GM21423 (cell line): ENCODE data around the gene PNMT.
"Not testable (repeated sequence)": the region's sequence is repeated elsewhere in the genome, so short reads cannot be mapped to it uniquely, and the experiment has no call there.

Experiments
- ATAC-seq: cut with Tn5 transposase; IDR thresholded peaks from one replicate; pipeline ENCODE4 v1.9.1; 2021; ENCODE audit warnings: mild to moderate bottlenecking, moderate library complexity; ENCODE audit not compliant: unreplicated experiment

PNMT gene

DNA sequence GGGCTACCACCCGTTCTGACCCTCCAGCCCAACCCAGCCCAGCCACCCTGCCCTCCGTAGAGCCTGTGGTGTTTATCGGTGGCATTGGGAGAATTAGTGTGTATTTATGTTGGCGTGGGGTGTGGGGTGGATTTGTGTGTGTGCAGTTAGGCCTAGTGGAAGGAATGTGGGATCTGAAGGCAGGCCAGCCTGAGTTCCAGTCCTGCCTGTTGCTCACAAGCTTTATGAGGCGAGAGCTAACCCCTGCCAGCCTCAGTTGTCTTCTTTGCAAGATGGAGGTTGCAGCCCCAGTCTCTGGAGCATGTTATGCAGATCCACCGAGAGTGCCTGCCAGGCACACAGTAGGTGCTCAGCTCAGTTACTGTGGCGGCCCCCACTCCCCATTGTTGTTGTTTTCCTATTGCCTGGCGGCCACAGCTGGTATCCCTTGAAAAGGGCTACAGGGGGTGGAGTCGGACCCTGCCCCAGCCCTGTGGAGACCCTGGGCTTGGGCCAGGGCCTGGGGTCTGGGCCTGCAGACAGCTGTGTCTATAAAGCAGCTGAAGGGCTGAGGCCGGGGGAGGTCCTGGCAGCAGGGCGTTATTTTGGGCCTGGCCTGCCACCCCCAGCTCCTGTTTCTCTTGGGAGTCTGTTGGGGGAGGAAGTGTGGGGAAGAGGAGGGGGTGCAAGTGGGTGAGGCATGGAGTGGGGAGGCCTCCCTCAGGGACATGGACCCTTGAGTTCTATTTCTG, 36.7 kb downstream of the PNMT start:
- no peak for ATAC-seq

DNA sequence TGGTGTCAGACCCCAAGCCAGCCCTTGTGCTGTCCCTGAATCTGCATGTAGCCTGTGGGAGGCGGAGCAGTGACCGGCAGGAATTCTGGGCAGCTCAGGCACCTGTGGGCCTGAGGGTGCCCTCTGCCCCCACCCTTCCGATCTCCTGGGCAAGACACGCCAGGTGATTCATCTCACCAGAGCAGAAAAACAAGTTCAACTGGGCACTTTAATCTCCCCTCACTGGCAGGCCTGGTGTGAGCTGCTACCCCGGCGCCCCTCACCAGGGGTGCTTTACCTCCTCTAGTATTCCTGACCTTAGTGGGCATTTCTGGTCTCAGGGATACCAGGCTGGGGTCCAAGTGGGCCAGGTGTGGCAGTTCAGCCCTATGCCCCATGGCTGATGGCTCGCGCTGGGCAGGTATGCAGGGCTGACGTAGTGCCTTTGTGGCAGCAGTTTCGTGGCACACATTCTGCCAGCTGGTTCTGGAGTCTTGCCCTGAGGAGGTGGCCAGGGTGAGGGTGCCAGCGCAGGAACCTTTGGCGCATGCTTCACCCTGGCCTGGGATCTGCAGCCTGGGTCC, 37.6 kb downstream of the PNMT start:
- ATAC-seq = no peak

DNA sequence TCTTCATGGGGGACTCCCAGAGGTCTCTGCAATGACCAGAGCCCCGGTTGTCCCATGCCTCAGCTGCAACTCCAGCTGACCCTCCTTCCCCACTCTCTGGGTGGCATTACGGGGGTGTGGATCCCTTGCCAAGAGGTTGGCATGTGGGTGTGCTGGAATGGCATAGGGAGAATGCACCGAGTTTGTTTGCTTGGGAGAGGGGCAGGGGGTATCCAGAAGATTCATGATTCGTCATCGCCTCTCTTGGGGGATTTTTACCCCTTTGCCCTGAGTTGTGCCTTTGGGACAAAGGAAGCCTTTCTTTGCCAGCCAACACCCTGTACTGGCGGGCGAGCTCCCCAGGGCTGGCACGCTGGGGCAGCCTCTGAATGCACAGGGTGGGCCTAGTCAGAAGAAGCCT, 38.1 kb downstream of the PNMT start:
- no peak for ATAC-seq

DNA sequence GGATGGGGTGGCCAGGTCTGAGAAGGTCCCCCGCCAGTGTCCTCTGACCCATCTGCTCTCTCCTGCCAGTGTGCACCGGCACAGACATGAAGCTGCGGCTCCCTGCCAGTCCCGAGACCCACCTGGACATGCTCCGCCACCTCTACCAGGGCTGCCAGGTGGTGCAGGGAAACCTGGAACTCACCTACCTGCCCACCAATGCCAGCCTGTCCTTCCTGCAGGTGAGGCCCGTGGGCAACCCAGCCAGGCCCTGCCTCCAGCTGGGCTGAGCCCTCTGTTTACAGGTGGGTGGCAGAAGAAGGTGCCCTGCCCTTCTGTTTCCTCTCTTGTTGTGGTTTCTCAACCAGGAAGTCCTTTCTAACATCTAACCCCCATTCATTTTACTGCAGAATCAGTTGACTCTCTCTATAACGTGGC, 38.7 kb downstream of the PNMT start:
- ATAC-seq = no peak

DNA sequence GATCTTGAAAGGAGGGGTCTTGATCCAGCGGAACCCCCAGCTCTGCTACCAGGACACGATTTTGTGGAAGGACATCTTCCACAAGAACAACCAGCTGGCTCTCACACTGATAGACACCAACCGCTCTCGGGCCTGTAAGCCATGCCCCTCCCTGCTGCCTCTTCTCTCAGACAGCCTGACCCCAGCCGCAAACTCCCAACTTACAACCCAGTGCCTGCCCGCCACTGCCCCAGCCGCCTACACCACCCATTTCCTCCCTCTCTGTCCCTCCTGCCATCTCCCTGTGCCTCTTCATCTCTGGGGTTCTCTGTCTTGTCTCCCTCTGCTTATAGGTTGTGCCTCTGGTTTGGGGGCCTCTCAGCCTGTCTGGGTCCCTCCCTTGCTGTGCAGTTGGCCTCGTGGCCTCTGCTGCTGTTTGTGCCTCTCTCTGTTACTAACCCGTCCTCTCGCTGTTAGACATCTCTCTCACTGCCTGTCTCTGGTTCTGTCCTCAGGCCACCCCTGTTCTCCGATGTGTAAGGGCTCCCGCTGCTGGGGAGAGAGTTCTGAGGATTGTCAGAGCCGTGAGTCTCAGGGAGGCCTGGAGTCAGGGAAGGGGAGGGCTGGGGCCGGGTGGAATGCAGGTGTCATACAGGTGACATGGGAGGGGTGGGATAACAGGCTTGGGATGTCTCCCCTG, 41.2 kb downstream of the PNMT start:
- ATAC-seq = no peak

DNA sequence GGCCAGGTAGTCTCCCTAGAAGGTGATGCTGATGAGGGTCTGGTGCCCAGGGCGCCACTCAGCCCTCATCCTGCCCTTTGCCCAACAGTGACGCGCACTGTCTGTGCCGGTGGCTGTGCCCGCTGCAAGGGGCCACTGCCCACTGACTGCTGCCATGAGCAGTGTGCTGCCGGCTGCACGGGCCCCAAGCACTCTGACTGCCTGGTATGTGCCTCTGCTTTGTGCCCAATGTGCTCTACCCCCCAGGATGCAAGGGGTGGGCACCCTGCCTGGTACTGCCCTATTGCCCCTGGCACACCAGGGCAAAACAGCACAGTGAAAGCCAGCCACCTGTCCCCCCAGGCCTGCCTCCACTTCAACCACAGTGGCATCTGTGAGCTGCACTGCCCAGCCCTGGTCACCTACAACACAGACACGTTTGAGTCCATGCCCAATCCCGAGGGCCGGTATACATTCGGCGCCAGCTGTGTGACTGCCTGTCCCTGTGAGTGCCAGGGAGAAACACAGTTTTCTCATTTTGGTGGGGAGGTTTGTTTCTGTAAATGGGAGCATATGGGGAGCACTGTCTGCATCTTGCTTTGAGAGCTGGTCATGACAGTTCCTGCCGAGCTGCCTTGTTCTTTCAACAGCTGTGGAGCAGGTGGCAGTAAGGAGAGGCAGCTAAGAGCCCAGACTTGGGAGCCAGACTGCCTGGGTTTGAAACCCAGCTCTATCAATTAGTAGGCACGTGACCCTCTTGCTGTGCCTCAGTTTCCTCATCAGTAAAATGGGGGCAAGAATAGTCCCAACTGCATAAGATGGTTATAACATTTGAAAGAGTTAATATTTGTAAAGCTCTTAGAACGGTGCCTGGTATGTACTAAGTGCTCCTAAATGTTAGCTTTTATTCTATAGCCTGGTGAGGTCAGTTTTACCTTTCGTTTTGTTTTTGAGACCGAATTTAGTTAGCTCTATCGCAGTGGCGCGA, 42.0 kb downstream of the PNMT start:
- ATAC-seq = no peak

DNA sequence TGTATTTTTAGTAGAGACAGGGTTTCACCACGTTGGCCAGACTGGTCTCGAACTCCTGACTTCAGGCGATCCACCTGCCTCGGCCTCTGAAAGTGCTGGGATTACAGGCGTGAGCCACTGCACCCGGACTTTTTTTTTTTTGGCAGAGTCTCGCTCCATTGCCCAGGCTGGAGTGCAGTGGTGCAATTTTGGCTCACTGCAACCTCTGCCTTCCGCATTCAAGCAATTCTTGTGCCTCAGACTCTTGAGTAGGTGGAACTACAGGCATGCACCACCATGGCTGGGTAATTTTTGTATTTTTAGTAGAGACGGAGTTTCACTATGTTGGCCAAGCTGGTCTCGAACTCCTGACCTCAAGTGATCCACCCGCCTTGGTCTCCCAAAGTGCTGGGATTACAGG, 42.8 kb downstream of the PNMT start:
- ATAC-seq = not testable (repeated sequence)

DNA sequence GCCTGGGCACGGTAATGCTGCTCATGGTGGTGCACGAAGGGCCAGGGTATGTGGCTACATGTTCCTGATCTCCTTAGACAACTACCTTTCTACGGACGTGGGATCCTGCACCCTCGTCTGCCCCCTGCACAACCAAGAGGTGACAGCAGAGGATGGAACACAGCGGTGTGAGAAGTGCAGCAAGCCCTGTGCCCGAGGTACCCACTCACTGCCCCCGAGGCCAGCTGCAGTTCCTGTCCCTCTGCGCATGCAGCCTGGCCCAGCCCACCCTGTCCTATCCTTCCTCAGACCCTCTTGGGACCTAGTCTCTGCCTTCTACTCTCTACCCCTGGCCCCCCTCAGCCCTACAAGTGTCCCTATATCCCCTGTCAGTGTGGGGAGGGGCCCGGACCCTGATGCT, 43.6 kb downstream of the PNMT start:
- ATAC-seq = no peak

DNA sequence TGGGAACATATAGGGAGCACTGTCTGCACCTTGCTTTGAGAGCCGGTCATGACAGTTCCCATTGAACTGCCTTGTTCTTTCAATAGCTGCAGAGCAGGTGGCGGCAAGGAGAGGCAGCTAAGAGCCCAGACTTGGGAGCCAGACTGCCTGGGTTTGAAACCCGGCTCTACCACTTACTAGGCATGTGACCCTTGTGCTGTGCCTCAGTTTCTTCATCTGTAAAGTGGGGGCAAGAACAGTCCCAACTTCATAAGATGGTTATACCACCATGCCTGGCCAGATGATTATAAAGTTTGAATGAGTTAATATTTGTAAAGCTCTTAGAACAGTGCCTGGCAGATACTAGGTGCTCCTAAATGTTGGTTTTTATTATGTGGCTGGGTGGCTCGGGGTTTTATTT, 46.0 kb downstream of the PNMT start:
- no peak for ATAC-seq

DNA sequence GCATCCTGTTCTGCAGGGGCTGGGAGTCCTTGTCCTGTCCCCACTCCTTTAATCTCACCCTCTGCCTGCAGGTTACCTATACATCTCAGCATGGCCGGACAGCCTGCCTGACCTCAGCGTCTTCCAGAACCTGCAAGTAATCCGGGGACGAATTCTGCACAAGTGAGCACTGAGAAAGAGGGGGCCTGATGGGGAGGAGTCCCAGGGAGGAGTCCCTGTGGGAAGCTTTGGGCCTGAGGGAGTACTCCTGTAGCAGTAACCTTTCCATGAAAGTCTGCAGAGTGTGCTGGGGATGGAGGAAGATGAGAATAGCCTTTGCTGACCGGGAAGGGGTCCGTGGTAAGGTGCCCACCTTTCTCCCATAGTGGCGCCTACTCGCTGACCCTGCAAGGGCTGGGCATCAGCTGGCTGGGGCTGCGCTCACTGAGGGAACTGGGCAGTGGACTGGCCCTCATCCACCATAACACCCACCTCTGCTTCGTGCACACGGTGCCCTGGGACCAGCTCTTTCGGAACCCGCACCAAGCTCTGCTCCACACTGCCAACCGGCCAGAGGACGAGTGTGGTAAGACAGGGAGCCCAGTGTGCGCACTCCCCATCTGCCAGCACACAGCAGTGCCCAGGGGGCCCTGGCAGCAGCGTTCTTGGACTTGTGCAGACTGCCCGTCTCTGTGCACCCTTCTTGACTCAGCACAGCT, 47.3 kb downstream of the PNMT start:
- no peak for ATAC-seq

DNA sequence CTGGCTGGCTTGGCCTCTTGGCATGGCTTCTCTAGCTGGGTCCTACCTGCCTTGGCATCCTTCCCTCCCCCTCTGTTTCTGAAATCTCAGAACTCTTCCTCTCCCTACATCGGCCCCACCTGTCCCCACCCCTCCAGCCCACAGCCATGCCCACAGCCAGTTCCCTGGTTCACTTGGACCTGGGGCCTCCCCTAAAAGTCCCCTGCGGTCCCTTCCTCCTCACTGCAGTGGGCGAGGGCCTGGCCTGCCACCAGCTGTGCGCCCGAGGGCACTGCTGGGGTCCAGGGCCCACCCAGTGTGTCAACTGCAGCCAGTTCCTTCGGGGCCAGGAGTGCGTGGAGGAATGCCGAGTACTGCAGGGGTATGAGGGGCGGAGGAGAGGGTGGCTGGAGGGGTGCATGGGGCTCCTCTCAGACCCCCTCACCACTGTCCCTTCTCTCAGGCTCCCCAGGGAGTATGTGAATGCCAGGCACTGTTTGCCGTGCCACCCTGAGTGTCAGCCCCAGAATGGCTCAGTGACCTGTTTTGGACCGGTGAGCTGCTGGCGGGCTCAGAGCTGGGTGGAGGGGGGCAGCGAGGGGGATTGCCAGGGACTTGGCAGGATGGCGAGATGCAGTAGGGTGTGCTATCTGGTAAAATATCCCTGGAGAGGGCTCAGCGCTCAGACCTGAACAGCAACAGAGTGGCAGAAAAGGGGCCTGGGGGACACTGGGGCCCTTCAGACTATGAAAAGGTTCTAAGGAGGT, 48.0 kb downstream of the PNMT start:
- ATAC-seq = no peak

DNA sequence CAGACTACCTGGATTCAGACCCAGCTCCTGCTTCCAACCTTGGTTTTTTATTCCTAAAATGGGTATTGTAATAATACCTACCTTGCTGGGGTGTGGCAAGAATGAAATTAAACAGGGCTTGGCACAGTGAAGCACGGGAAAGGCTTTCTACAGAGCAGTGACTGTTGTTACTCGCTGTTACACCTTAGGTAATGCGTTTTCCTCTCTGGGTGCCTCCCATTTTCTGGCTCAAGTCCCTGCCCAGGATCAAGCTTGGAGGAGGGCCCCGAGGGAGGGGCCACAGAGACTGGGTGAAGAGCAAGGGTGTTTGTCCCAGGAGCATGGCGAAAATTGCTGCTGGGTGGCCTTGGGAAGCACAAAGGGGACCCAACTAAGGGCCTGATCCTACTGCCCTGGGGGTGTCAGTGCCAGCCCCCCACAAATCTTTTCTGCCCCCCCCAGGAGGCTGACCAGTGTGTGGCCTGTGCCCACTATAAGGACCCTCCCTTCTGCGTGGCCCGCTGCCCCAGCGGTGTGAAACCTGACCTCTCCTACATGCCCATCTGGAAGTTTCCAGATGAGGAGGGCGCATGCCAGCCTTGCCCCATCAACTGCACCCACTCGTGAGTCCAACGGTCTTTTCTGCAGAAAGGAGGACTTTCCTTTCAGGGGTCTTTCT, 48.8 kb downstream of the PNMT start:
- no peak for ATAC-seq

DNA sequence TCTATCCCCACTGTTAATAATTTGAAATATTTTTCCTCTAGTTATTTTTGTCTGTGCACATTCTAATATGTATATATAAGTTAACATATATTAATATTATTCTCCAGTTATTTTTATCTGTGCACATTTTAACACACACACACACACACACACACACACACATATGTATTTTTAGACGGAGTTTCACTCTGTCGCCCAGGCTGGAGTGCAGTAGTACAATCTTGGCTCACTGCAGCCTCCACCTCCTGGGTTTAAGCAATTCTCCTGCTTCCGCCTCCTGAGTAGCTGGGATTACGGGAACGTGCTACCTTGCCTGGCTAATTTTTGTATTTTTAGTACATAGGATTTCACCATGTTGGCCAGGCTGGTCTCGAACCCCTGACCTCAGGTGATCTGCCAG, 49.4 kb downstream of the PNMT start:
- no peak for ATAC-seq

DNA sequence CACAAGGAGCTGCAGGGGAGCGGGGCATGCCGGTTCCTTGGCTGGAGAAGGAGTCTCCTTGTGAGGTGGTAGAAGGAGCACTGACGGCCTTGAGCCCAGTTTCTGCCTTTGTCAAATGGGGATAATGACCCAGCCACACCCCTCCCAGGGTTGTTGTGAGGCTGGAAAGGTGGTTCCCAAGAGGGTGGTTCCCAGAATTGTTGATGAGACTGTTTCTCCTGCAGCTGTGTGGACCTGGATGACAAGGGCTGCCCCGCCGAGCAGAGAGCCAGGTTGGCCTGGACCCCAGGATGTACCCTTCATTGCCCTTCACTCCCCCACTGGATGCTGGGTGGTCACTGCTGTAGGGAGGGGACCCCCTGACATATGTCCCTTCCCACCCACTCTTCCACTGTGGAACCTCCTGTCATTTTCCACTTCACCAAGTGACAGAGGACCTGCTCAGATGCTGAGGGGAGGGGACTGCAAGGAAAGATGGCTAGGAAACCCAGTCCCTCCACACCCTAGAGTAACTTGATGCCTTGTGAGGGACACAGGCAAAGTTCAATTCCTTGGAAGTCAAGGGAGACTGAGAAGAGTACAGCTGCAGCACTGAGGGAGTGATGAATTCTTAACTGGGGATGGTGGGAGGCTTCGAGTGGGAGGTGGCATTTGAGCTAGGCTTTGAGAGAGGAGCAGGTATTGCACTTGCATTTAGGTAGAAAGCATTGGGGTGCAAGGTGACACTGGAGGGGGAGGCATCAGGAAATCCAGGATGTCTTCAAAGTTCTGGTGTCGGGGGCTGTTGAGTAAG, 51.5 kb downstream of the PNMT start:
- ATAC-seq = no peak
